GM12878 (cell line): Measurements from ENCODE around the gene PI16. TPM values are rescaled to one million over a fixed set of nuclear protein-coding genes. Genes with fewer than 3 reads are reported as not detected.

Experiments
- ATAC-seq: fragments of 200-7000 bp; cut with Tn5 transposase; 3 replicates; pipeline ENCODE4 v1.9.1; 2020; ENCODE audit warnings: mild to moderate bottlenecking, moderate library complexity
- BruUV-seq: library from RNA; stranded (reverse); fragments of 400-500 nt; replicated peaks from 2 replicates; lab custom pipeline; 2021; lab: Mats Ljungman, UMichigan
- CTCF ChIA-PET: fragments of 300-600 bp; sonication (Branson Sonifier 250); formaldehyde crosslinking; extraction: SDS; loops from one replicate; lab custom pipeline; 2021; ENCODE audit warnings: inconsistent platforms; lab: Yijun Ruan, JAX
- POLR2A ChIA-PET: fragments of 350-600 bp; formaldehyde crosslinking; extraction: SDS; loops from one replicate; lab custom pipeline; 2021; ENCODE audit warnings: inconsistent platforms; lab: Charles Lee
- RAD21 ChIA-PET: fragments of 300-600 bp; sonication (Branson Sonifier 250); formaldehyde crosslinking; loops from one replicate; lab custom pipeline; 2023; ENCODE audit warnings: antibody characterized with exemption; ENCODE audit not compliant: unreplicated experiment; lab: Charles Lee
- SMC1A ChIA-PET: fragments of 300-600 bp; sonication (Branson Sonifier 250); formaldehyde crosslinking; loops from one replicate; lab custom pipeline; 2023; ENCODE audit not compliant: unreplicated experiment, uncharacterized antibody; lab: Charles Lee
- DNase-seq: peaks from one replicate; pipeline ENCODE4 v3.0.0-alpha.2; 2011; ENCODE audit warnings: low read depth, low spot score
- FAIRE-seq: peaks from 3 replicates; lab custom pipeline; 2011; peaks lifted over from hg19 to GRCh38; lab: Jason Lieb, UNC
- H2AFZ ChIP-seq: 2 replicates; pipeline ENCODE4 v1.6.0; 2011; ENCODE audit warnings: low read depth, low read length, control low read depth; ENCODE audit not compliant: control insufficient read depth
- H3K27ac ChIP-seq: 2 replicates; pipeline ENCODE4 v1.5.1; 2011; ENCODE audit warnings: control low read depth; ENCODE audit not compliant: control insufficient read depth, insufficient read depth
- H3K27me3 ChIP-seq, 2 experiments: replicated peaks in 1 of 2; 2 replicates each; pipeline versions ENCODE4 v1.6.0 to v1.6.1; 2011; ENCODE audit warnings: low read length in 1 of 2; ENCODE audit not compliant: control insufficient read depth in 2 of 2, insufficient read depth in 2 of 2
- H3K36me3 ChIP-seq, 2 experiments: 2 replicates each; pipeline ENCODE4 v1.5.1; 2011; ENCODE audit warnings: low read length in 1 of 2; ENCODE audit not compliant: control insufficient read depth in 2 of 2, insufficient read depth in 2 of 2
- H3K4me1 ChIP-seq: 2 replicates; pipeline ENCODE4 v1.6.1; 2011; ENCODE audit warnings: mild to moderate bottlenecking, low read length, moderate library complexity, mixed read lengths; ENCODE audit not compliant: control insufficient read depth, insufficient read depth
- H3K4me2 ChIP-seq: 2 replicates; pipeline ENCODE4 v1.6.0; 2011; ENCODE audit warnings: control low read depth; ENCODE audit not compliant: control insufficient read depth, insufficient read depth
- H3K4me3 ChIP-seq: fragments of 200-600 bp; sonication (generic); 2 replicates; pipeline ENCODE4 v1.5.1; 2016
- H3K79me2 ChIP-seq: 2 replicates; pipeline ENCODE4 v1.6.0; 2011; ENCODE audit warnings: low read length; ENCODE audit not compliant: control insufficient read depth, insufficient read depth
- H3K9ac ChIP-seq: 2 replicates; pipeline ENCODE4 v1.8.0; 2011; ENCODE audit warnings: low read length, control low read depth, mixed read lengths; ENCODE audit not compliant: control insufficient read depth, insufficient read depth
- H3K9me3 ChIP-seq: replicated peaks from 3 replicates; pipeline ENCODE4 v1.5.1; 2011; ENCODE audit warnings: mild to moderate bottlenecking, low read length; ENCODE audit not compliant: control insufficient read depth, insufficient read depth
- H4K20me1 ChIP-seq: 2 replicates; pipeline ENCODE4 v1.6.0; 2011; ENCODE audit not compliant: control insufficient read depth, insufficient read depth
- CBX5 ChIP-seq: sonication (generic); IDR thresholded peaks from 2 replicates; pipeline ENCODE4 v1.6.1; 2016; ENCODE audit warnings: low read depth, moderate library complexity, mild to moderate bottlenecking, inconsistent platforms
- WGBS: methylation state at CpG from one replicate; pipeline ENCODE4 v1.1.6; 2016; ENCODE audit warnings: low lambda C conversion rate; ENCODE audit not compliant: insufficient replicate concordance, insufficient coverage; ENCODE audit errors: missing lambda C conversion rate; 5-methylcytosine and 5-hydroxymethylcytosine counted together
- in situ Hi-C: fragments of 300-500 bp; cut with MboI; formaldehyde crosslinking; loops from 9 replicates; pipeline ENCODE4 v1.14.3; 2018; ENCODE audit warnings: mixed read lengths
- intact Hi-C: fragments of 100-400 bp; cut with micrococcal nuclease; formaldehyde crosslinking; loops from one replicate; pipeline ENCODE4 v1.14.2; 2022; ENCODE audit not compliant: unreplicated experiment
- polyA plus RNA-seq, 11 experiments: library from polyadenylated mRNA; depleted of rRNA in 4 of 11; unstranded in 6 of 11; stranded (reverse) in 5 of 11; fragments of >200 nt; fragmentation: Nextera tagmentation in 4 of 11; fragmentation: Illumina TruSeq in 1 of 11; extraction: Ambion mirVana in 4 of 11; extraction: Trizol in 1 of 11; gene quantifications; 1 replicate in 1 of 11; 2 replicates in 10 of 11; pipeline versions ENCODE4 v1.2.1 to v1.2.3, GENCODE V29; 2011 to 2016; ENCODE audit warnings: inconsistent platforms in 2 of 11, missing spikeins in 2 of 11, low read depth in 1 of 11
- total RNA-seq, 4 experiments: library from RNA; depleted of rRNA in 3 of 4; stranded (reverse); fragments of >200 nt in 3 of 4; fragmentation: Illumina TruSeq in 1 of 4; extraction: Trizol in 1 of 4; gene quantifications; 2 replicates each; pipeline versions ENCODE4 v1.2.1 to v1.2.3, GENCODE V29; 2013 to 2021

PI16 gene
- total and polyA plus RNA-seq, 10 of the 15 experiments (the other 5 are each of a cell fraction or from before 2014, with no cell fraction given), result 0.08 to 0.12 TPM; not detected in 8

DNA sequence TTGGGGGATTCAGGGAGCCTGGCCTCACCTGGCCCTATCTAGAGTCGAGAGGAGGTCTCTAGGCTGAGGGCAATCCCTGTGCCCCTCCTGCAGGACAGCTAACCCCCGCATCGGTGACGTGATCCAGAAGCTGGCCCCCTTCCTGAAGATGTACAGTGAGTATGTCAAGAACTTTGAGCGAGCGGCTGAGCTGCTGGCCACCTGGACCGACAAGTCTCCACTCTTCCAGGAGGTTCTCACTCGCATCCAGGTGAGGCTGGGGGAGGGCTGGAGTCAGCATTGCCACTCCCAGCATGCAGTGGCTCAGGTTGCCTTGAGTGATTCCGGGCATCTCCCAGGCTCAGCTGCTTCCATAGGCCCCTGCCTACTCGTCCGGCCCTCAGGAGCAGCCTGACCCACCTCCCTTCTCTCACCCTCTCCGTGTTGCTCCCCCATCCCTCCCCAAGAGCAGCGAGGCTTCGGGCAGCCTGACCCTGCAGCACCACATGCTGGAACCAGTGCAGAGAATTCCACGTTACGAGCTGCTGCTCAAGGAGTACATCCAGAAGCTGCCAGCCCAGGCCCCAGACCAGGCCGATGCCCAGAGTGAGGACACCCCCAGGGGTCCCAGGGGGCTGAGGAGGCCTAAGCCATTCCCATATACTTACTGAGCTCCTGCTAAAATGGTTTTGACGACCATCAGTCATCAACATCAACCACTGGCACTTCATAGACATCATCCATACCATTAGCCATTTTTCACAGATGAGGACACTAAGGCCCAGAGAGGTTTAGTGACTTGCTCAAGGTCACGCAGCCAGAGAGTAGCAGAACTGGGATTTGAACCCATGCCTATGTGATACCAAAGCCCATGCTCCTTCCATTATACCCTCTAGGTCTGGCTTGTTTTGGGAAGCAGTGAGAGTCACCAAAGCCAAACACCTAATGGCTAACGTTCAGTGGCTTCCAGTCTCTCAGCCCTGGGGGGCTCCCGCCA is 59.3 kb downstream of the PI16 start:
- Histone ChIP-seq H3K27ac (no peak overlapping the region), H3K4me2 (no peak overlapping the region), H3K9me3 (no peaks in the 10 kb centered on the region), H3K27me3 (no peaks in the 10 kb centered on the region), H3K79me2 (peaks cover 7% of the 10 kb centered on the region), H3K4me1 (peaks cover 11% of the 10 kb centered on the region; the same call in 1 of the 2 replicates), H3K9ac (no peak overlapping the region), H3K4me3 (no peak overlapping the region), H3K36me3 (peaks cover 15 to 18% of the 10 kb centered on the region in 2 experiments), H2AFZ (no peak overlapping the region), H4K20me1 (no peaks in the 10 kb centered on the region)
- SMC1A ChIA-PET, result interaction anchor here (1.0 kb wide), 1 partner anchor 32 kb away, joined by 3 read pairs; no protein-coding TSS in a partner anchor
- BruUV-seq, result no TSS peak
- ATAC-seq (no peak), FAIRE-seq (no peak), DNase-seq (no peak)
- in situ Hi-C loops (loop anchor here (5.0 kb wide), 1 partner anchor 247 kb away; no protein-coding TSS in a partner anchor), intact Hi-C loops (no loop called here)
- RAD21 ChIA-PET, result no interaction called here
- no peak for TF ChIP-seq CBX5
- CTCF ChIA-PET, result no interaction called here
- 96% methylated on average over 20 of the region's 21 CpGs for WGBS
- POLR2A ChIA-PET, result interaction anchor here (0.8 kb wide), 1 partner anchor 27 kb away, joined by 3 read pairs; the partner anchor contains the start of gene MTCH1

Other genes with a start within 250 kb of the PI16 start
- 22.3 and 30.3 TPM in 2 replicates for gene CPNE5, start 115.3 kb upstream of the PI16 start, total RNA-seq (2014; rRNA removed)
- 19.2 and 21.9 TPM in 2 replicates for gene CPNE5, start 115.3 kb upstream of the PI16 start, total RNA-seq (2014; rRNA removed; fragmentation: Illumina TruSeq; extraction: Trizol)
- gene CPNE5, start 115.3 kb upstream of the PI16 start, total RNA-seq (2021), result 38.4 and 39.1 TPM in 2 replicates
- 6.0 and 14.4 TPM in 2 replicates for gene CPNE5, start 115.3 kb upstream of the PI16 start, polyA plus RNA-seq (2011; rRNA removed)
- gene CPNE5, start 115.3 kb upstream of the PI16 start, polyA plus RNA-seq (2014; fragmentation: Illumina TruSeq; extraction: Trizol), result 25.3 and 34.2 TPM in 2 replicates
- gene CPNE5, start 115.3 kb upstream of the PI16 start, polyA plus RNA-seq (2014; fragmentation: Nextera tagmentation; extraction: Ambion mirVana), result 1 to 10 TPM; 2.4 to 3.1 TPM
- gene CPNE5, start 115.3 kb upstream of the PI16 start, polyA plus RNA-seq (2014; rRNA removed), result 32.3 and 39.9 TPM in 2 replicates
- 10 to 100 TPM; 10.3 to 11.7 TPM for gene CPNE5, start 115.3 kb upstream of the PI16 start, polyA plus RNA-seq (2016; fragmentation: Nextera tagmentation; extraction: Ambion mirVana)
- gene PPIL1, start 79.9 kb upstream of the PI16 start, total RNA-seq (2014; rRNA removed), result 50.2 and 54.0 TPM in 2 replicates
- 62.7 and 66.7 TPM in 2 replicates for gene PPIL1, start 79.9 kb upstream of the PI16 start, total RNA-seq (2014; rRNA removed; fragmentation: Illumina TruSeq; extraction: Trizol)
- 39.5 and 40.8 TPM in 2 replicates for gene PPIL1, start 79.9 kb upstream of the PI16 start, total RNA-seq (2021)
- 54.8 and 56.8 TPM in 2 replicates for gene PPIL1, start 79.9 kb upstream of the PI16 start, polyA plus RNA-seq (2011; rRNA removed)
- 75.5 and 98.4 TPM in 2 replicates for gene PPIL1, start 79.9 kb upstream of the PI16 start, polyA plus RNA-seq (2014; fragmentation: Illumina TruSeq; extraction: Trizol)
- gene PPIL1, start 79.9 kb upstream of the PI16 start, polyA plus RNA-seq (2014; fragmentation: Nextera tagmentation; extraction: Ambion mirVana), result 10 to 100 TPM; 74.4 to 95.8 TPM
- gene PPIL1, start 79.9 kb upstream of the PI16 start, polyA plus RNA-seq (2014; rRNA removed), result 42.6 and 42.8 TPM in 2 replicates
- 10 to 100 TPM; 81.8 to 86.7 TPM for gene PPIL1, start 79.9 kb upstream of the PI16 start, polyA plus RNA-seq (2016; fragmentation: Nextera tagmentation; extraction: Ambion mirVana)
- gene C6orf89, start 68.8 kb upstream of the PI16 start, total RNA-seq (2014; rRNA removed), result 30.2 and 33.8 TPM in 2 replicates
- 27.1 and 28.4 TPM in 2 replicates for gene C6orf89, start 68.8 kb upstream of the PI16 start, total RNA-seq (2014; rRNA removed; fragmentation: Illumina TruSeq; extraction: Trizol)
- 36.0 and 37.5 TPM in 2 replicates for gene C6orf89, start 68.8 kb upstream of the PI16 start, total RNA-seq (2021)
- gene C6orf89, start 68.8 kb upstream of the PI16 start, polyA plus RNA-seq (2011; rRNA removed), result 16.8 and 22.1 TPM in 2 replicates
- gene C6orf89, start 68.8 kb upstream of the PI16 start, polyA plus RNA-seq (2014; fragmentation: Illumina TruSeq; extraction: Trizol), result 42.7 and 45.8 TPM in 2 replicates
- 10 to 100 TPM; 10.8 to 11.4 TPM for gene C6orf89, start 68.8 kb upstream of the PI16 start, polyA plus RNA-seq (2014; fragmentation: Nextera tagmentation; extraction: Ambion mirVana)
- gene C6orf89, start 68.8 kb upstream of the PI16 start, polyA plus RNA-seq (2014; rRNA removed), result 23.6 and 24.9 TPM in 2 replicates
- 10 to 100 TPM; 30.2 to 33.3 TPM for gene C6orf89, start 68.8 kb upstream of the PI16 start, polyA plus RNA-seq (2016; fragmentation: Nextera tagmentation; extraction: Ambion mirVana)
- gene MTCH1, start 31.5 kb downstream of the PI16 start, total RNA-seq (2014; rRNA removed), result 104 and 114 TPM in 2 replicates
- 64.5 and 65.2 TPM in 2 replicates for gene MTCH1, start 31.5 kb downstream of the PI16 start, total RNA-seq (2014; rRNA removed; fragmentation: Illumina TruSeq; extraction: Trizol)
- gene MTCH1, start 31.5 kb downstream of the PI16 start, total RNA-seq (2021), result 103 and 105 TPM in 2 replicates
- 73.1 and 86.9 TPM in 2 replicates for gene MTCH1, start 31.5 kb downstream of the PI16 start, polyA plus RNA-seq (2011; rRNA removed)
- 48.5 and 75.3 TPM in 2 replicates for gene MTCH1, start 31.5 kb downstream of the PI16 start, polyA plus RNA-seq (2014; fragmentation: Illumina TruSeq; extraction: Trizol)
- gene MTCH1, start 31.5 kb downstream of the PI16 start, polyA plus RNA-seq (2014; fragmentation: Nextera tagmentation; extraction: Ambion mirVana), result 10 to 100 TPM in 1 of 2 experiments, 1 to 10 TPM in 1; 7.2 to 17.3 TPM
- 80.2 and 83.5 TPM in 2 replicates for gene MTCH1, start 31.5 kb downstream of the PI16 start, polyA plus RNA-seq (2014; rRNA removed)
- 100 to 1,000 TPM; 108 to 128 TPM for gene MTCH1, start 31.5 kb downstream of the PI16 start, polyA plus RNA-seq (2016; fragmentation: Nextera tagmentation; extraction: Ambion mirVana)
- gene FGD2, start 50.9 kb downstream of the PI16 start, total RNA-seq (2014; rRNA removed), result 52.9 and 55.5 TPM in 2 replicates
- 35.4 and 36.0 TPM in 2 replicates for gene FGD2, start 50.9 kb downstream of the PI16 start, total RNA-seq (2014; rRNA removed; fragmentation: Illumina TruSeq; extraction: Trizol)
- 63.6 and 70.4 TPM in 2 replicates for gene FGD2, start 50.9 kb downstream of the PI16 start, total RNA-seq (2021)
- gene FGD2, start 50.9 kb downstream of the PI16 start, polyA plus RNA-seq (2011; rRNA removed), result 21.7 and 36.4 TPM in 2 replicates
- gene FGD2, start 50.9 kb downstream of the PI16 start, polyA plus RNA-seq (2014; fragmentation: Illumina TruSeq; extraction: Trizol), result 21.8 and 30.3 TPM in 2 replicates
- 10 to 100 TPM in 1 of 2 experiments, 1 to 10 TPM in 1; 5.2 to 11.3 TPM for gene FGD2, start 50.9 kb downstream of the PI16 start, polyA plus RNA-seq (2014; fragmentation: Nextera tagmentation; extraction: Ambion mirVana)
- gene FGD2, start 50.9 kb downstream of the PI16 start, polyA plus RNA-seq (2014; rRNA removed), result 83.2 and 88.1 TPM in 2 replicates
- 10 to 100 TPM; 23.1 to 25.3 TPM for gene FGD2, start 50.9 kb downstream of the PI16 start, polyA plus RNA-seq (2016; fragmentation: Nextera tagmentation; extraction: Ambion mirVana)
- gene PIM1, start 215.4 kb downstream of the PI16 start, total RNA-seq (2014; rRNA removed), result 10.6 and 12.5 TPM in 2 replicates
- 9.9 and 10.5 TPM in 2 replicates for gene PIM1, start 215.4 kb downstream of the PI16 start, total RNA-seq (2014; rRNA removed; fragmentation: Illumina TruSeq; extraction: Trizol)
- 20.6 and 22.0 TPM in 2 replicates for gene PIM1, start 215.4 kb downstream of the PI16 start, total RNA-seq (2021)
- gene PIM1, start 215.4 kb downstream of the PI16 start, polyA plus RNA-seq (2011; rRNA removed), result 6.4 and 10.4 TPM in 2 replicates
- gene PIM1, start 215.4 kb downstream of the PI16 start, polyA plus RNA-seq (2014; fragmentation: Illumina TruSeq; extraction: Trizol), result 29.0 and 33.9 TPM in 2 replicates
- gene PIM1, start 215.4 kb downstream of the PI16 start, polyA plus RNA-seq (2014; fragmentation: Nextera tagmentation; extraction: Ambion mirVana), result 1 to 10 TPM in 1 of 2 experiments, under 1 TPM in 1; 0.66 to 3.0 TPM
- gene PIM1, start 215.4 kb downstream of the PI16 start, polyA plus RNA-seq (2014; rRNA removed), result 11.1 and 11.6 TPM in 2 replicates
- gene PIM1, start 215.4 kb downstream of the PI16 start, polyA plus RNA-seq (2016; fragmentation: Nextera tagmentation; extraction: Ambion mirVana), result 1 to 10 TPM; 7.0 to 8.1 TPM